A549 treated with Mapracorat at 1 μM for 4 hours (cell line): ENCODE results near the gene ASGR1. TPM values are rescaled to one million over a fixed set of nuclear protein-coding genes. Genes with fewer than 3 reads are reported as not detected.

Experiments used
- total RNA-seq: library from RNA; stranded (reverse); fragments of 200-300 nt; extraction: Qiagen RNA extraction; gene quantifications from 5 replicates; pipeline ENCODE4 v1.2.3, GENCODE V29; 2022

The ASGR1 gene, protein sequence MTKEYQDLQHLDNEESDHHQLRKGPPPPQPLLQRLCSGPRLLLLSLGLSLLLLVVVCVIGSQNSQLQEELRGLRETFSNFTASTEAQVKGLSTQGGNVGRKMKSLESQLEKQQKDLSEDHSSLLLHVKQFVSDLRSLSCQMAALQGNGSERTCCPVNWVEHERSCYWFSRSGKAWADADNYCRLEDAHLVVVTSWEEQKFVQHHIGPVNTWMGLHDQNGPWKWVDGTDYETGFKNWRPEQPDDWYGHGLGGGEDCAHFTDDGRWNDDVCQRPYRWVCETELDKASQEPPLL
- 0.77 to 1.3 TPM (median 1.0 TPM) in 5 replicates for total RNA-seq

DNA sequence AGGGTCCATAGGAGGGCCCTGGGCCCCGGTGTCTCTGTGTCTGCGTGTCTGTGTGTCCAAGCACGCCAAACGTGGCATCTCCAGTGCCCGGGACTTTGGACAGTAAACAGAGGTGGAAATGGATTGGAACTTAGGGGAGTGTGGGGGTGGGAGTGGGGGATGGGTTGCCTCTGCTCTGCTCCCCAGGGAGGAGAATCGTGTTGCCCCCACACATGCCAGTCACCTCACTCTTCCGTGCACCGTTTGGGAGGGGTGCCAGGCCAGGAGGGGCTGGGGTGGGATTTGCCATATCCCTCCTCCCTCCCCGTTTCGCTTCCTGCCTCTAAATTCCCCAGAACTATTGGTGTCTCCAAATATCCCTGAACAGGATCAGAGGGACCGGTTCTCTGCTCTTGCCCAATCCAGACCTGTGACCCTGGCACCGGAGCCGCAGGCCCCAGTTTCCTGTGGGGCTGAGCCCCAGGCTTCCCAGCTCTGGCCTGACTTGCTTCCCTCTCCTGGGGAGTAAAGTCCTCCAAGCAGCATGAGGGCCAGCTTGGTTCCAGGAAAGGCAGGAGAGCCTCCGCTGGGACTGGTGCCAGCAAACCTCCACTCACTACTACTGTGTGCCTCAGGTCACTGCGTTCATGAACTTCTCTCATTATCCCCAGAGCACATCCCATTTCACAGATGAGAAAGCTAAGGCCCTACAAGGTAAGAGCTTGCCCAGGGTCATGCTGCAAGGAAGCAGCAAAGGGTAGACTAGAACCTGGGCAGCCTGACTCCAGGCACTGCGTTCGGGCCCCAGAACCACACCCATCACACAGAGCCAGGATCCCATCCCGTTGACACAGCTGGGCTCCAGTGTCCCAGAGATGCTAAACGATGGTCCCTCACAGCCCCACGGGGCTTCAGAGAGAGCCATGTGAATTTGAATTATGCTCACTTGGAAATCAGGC is at the start of gene ASGR1:
Gene ASGR1 (minus strand): TSS at position 54 of the 938 bp plus-strand sequence. CDS start 807 bp downstream, outside the sequence.

DNA sequence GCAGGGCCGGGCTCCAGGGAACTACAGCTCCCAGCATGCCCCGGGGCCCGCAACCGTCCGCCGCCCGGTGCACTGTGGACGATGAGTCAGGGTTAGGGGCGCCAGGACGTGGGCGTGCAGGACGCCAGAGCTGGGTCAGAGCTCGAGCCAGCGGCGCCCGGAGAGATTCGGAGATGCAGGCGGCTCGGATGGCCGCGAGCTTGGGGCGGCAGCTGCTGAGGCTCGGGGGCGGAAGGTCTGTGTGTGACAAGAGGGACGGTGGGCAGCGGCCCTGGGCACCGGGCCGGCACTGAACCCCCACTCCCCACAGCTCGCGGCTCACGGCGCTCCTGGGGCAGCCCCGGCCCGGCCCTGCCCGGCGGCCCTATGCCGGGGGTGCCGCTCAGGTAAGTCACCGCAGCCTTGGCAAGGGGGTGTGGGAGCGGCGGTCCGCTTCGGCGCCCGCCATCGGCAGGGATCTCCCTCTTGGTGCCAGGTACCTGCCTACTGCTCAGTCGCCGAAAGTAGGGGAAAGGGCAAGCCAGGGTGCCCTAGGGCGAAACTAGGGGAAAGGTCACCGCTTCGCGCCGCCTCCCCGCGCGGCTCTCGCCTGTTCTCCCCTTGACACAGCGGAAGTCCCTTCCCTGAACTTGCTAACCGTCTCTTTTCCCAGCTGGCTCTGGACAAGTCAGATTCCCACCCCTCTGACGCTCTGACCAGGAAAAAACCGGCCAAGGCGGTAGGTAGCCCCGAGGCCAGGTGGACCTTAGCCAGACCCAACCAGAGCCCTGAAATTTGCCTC is 40.8 kb upstream of the ASGR1 start, which contains the start of the genes ACADVL and DLG4:
Gene ACADVL (plus strand): TSS at position 127 of the 781 bp plus-strand sequence. CDS start 47 bp downstream, at position 174.
Gene DLG4 (minus strand): TSS at position 25 of the 781 bp plus-strand sequence.

Other genes with a start within 250 kb of the ASGR1 start
- gene ALOX12, start 183.3 kb downstream of the ASGR1 start, total RNA-seq = not detected in 5 replicates
- 415 to 498 TPM (median 447 TPM) in 5 replicates for gene RNASEK, start 166.7 kb downstream of the ASGR1 start, total RNA-seq
- gene BCL6B, start 156.3 kb downstream of the ASGR1 start, total RNA-seq = not detected in 5 replicates
- gene SLC16A13, start 143.4 kb downstream of the ASGR1 start, total RNA-seq = 7.4 to 9.1 TPM (median 8.8 TPM) in 5 replicates
- gene SLC16A11, start 135.3 kb downstream of the ASGR1 start, total RNA-seq = not detected in 5 replicates
- gene CLEC10A, start 99.1 kb downstream of the ASGR1 start, total RNA-seq = not detected in 5 replicates
- gene ASGR2, start 64.5 kb downstream of the ASGR1 start, total RNA-seq = 0.19 TPM in 1 of 5 replicates, not detected in the others
- gene DLG4, start 40.5 kb upstream of the ASGR1 start, total RNA-seq = 6.2 to 7.8 TPM (median 6.7 TPM) in 5 replicates
- 329 to 477 TPM (median 426 TPM) in 5 replicates for gene ACADVL, start 40.6 kb upstream of the ASGR1 start, total RNA-seq
- 30.2 to 44.4 TPM (median 41.9 TPM) in 5 replicates for gene DVL2, start 55.1 kb upstream of the ASGR1 start, total RNA-seq
- 86.3 to 101 TPM (median 94.7 TPM) in 5 replicates for gene PHF23, start 60.1 kb upstream of the ASGR1 start, total RNA-seq
- 638 to 781 TPM (median 668 TPM) in 5 replicates for gene GABARAP, start 63.1 kb upstream of the ASGR1 start, total RNA-seq
- 213 to 239 TPM (median 227 TPM) in 5 replicates for gene CTDNEP1, start 72.4 kb upstream of the ASGR1 start, total RNA-seq
- gene ELP5, start 72.8 kb upstream of the ASGR1 start, total RNA-seq = 128 to 149 TPM (median 131 TPM) in 5 replicates
- gene CLDN7, start 83.1 kb upstream of the ASGR1 start, total RNA-seq = 1.5 to 3.0 TPM (median 2.0 TPM) in 5 replicates
- gene SLC2A4, start 102.3 kb upstream of the ASGR1 start, total RNA-seq = 0.28 to 0.57 TPM (median 0.35 TPM) in 5 replicates
- gene YBX2, start 115.3 kb upstream of the ASGR1 start, total RNA-seq = 0.35 to 0.65 TPM (median 0.56 TPM) in 5 replicates
- 1,593 to 1,803 TPM (median 1,704 TPM) in 5 replicates for gene EIF5A, start 128.3 kb upstream of the ASGR1 start, total RNA-seq
- gene GPS2, start 136.0 kb upstream of the ASGR1 start, total RNA-seq = 92.1 to 108 TPM (median 95.9 TPM) in 5 replicates
- gene NEURL4, start 150.0 kb upstream of the ASGR1 start, total RNA-seq = 22.4 to 41.3 TPM (median 31.1 TPM) in 5 replicates
- gene ACAP1, start 157.2 kb upstream of the ASGR1 start, total RNA-seq = 2.7 to 6.9 TPM (median 5.1 TPM) in 5 replicates
- gene KCTD11, start 172.8 kb upstream of the ASGR1 start, total RNA-seq = 11.0 to 13.1 TPM (median 11.3 TPM) in 5 replicates
- not detected in 5 replicates for gene TMEM95, start 175.8 kb upstream of the ASGR1 start, total RNA-seq
- 1.2 to 1.8 TPM (median 1.4 TPM) in 5 replicates for gene TNK1, start 201.7 kb upstream of the ASGR1 start, total RNA-seq
- gene PLSCR3, start 215.2 kb upstream of the ASGR1 start, total RNA-seq = 37.1 to 48.8 TPM (median 43.3 TPM) in 5 replicates
- gene TMEM256, start 224.7 kb upstream of the ASGR1 start, total RNA-seq = 203 to 237 TPM (median 220 TPM) in 5 replicates
- 12.6 to 19.8 TPM (median 16.8 TPM) in 5 replicates for gene NLGN2, start 228.5 kb upstream of the ASGR1 start, total RNA-seq
- gene SPEM1, start 241.0 kb upstream of the ASGR1 start, total RNA-seq = not detected in 5 replicates
- not detected in 5 replicates for gene SPEM2, start 246.2 kb upstream of the ASGR1 start, total RNA-seq
- not detected in 5 replicates for gene SPEM3, start 249.5 kb upstream of the ASGR1 start, total RNA-seq